A673 (cell line): Measurements from ENCODE around the gene MCM5.
"Not testable (repeated sequence)": the region's sequence is repeated elsewhere in the genome, so short reads cannot be mapped to it uniquely, and the experiment has no call there.

Experiments used
- CTCF ChIP-seq: fragments of 300-800, 200-600 bp; sonication (generic); conservative IDR thresholded peaks from 2 replicates; pipeline ENCODE4 v1.5.1; 2017; ENCODE audit warnings: low read depth, mild to moderate bottlenecking, antibody characterized with exemption, low read length, moderate library complexity, mixed read lengths
- EZH2 ChIP-seq: fragments of 200-600 bp; sonication (generic); IDR thresholded peaks from 2 replicates; pipeline ENCODE4 v1.6.1; 2017; ENCODE audit warnings: borderline replicate concordance, low read depth, mild to moderate bottlenecking, mixed read lengths, antibody characterized with exemption, low read length; ENCODE audit not compliant: poor library complexity, severe bottlenecking

DNA sequence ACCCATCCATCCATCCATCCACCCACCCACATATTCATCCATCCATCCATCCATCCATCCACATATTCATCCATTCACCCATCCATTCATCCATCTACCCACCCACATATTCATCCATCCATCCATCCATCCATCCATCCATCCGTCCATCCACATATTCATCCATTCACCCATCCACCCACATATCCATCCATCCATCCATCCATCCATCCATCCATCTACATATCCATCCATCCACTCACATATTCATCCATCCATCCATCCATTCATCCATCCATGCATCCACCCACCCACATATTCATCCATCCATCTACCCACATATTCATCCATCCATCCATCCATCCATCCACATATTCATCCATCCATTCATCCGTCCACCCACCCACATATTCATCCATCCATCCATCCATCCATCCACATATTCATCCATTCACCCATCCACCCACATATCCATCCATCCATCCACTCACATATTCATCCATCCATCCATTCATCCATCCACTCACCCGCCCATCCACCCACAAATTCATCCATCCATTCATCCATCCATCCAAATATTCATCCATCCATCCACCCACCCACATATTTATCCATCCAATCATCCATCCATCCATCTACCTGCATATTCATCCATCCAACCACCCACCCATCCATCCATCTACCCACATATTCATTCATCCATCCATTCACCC, 38.9 kb downstream of the MCM5 start:
- not testable (repeated sequence) for TF ChIP-seq CTCF, EZH2
